Measurements from ENCODE around the gene CBLB.

The CBLB gene

GRCh38 chr3:105802118-105802706 lies 66.6 kb downstream of the CBLB start:
- no peak for DNase-seq
- Histone ChIP-seq H3K4me3 (ENCODE audit: low read depth in 1 of 2, low read length in 2 of 2) (no peak overlapping the region), H4K20me1 (ENCODE audit: insufficient read depth, low read length) (peaks cover 6% of the 10 kb centered on the region; the same call in 1 of the 2 replicates), H3K4me2 (ENCODE audit: insufficient read depth, low read length) (no peak overlapping the region), H3K27me3 (ENCODE audit: insufficient read depth, low read length, poor library complexity) (no peaks in the 10 kb centered on the region), H2AFZ (ENCODE audit: low read depth, low read length) (no peak overlapping the region), H3K9ac (ENCODE audit: low read depth, low read length) (no peak overlapping the region), H3K27ac (ENCODE audit: low read length) (no peak overlapping the region), H3K79me2 (ENCODE audit: insufficient read depth, low read length) (no peaks in the 10 kb centered on the region), H3K9me3 (ENCODE audit: insufficient read depth, low read length, severe bottlenecking) (no peaks in the 10 kb centered on the region), H3K36me3 (ENCODE audit: insufficient read depth, low read length) (no peaks in the 10 kb centered on the region), H3K4me1 (ENCODE audit: insufficient read depth, low read length) (peaks cover 34% of the 10 kb centered on the region)
- TF ChIP-seq, protein P1, sequence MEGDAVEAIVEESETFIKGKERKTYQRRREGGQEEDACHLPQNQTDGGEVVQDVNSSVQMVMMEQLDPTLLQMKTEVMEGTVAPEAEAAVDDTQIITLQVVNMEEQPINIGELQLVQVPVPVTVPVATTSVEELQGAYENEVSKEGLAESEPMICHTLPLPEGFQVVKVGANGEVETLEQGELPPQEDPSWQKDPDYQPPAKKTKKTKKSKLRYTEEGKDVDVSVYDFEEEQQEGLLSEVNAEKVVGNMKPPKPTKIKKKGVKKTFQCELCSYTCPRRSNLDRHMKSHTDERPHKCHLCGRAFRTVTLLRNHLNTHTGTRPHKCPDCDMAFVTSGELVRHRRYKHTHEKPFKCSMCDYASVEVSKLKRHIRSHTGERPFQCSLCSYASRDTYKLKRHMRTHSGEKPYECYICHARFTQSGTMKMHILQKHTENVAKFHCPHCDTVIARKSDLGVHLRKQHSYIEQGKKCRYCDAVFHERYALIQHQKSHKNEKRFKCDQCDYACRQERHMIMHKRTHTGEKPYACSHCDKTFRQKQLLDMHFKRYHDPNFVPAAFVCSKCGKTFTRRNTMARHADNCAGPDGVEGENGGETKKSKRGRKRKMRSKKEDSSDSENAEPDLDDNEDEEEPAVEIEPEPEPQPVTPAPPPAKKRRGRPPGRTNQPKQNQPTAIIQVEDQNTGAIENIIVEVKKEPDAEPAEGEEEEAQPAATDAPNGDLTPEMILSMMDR (IDR thresholded peaks at IDR 0.05; ENCODE audit: borderline replicate concordance, extremely low read depth, low read length, poor library complexity, severe bottlenecking), result no peak
- no peak for TF ChIP-seq EZH2 (IDR thresholded peaks at IDR 0.05; ENCODE audit: borderline replicate concordance, low read depth, low read length, severe bottlenecking)
- no peak for ATAC-seq (ENCODE audit: insufficient read depth, low read depth)

GRCh38 chr3:105801397-105801796 lies 67.4 kb downstream of the CBLB start:
- no peak overlapping the region for H2AFZ ChIP-seq (ENCODE audit: low read depth, low read length)
- H3K36me3 ChIP-seq (ENCODE audit: insufficient read depth, low read length), result no peaks in the 10 kb centered on the region
- no peak overlapping the region for H3K4me2 ChIP-seq (ENCODE audit: insufficient read depth, low read length)
- no peaks in the 10 kb centered on the region for H3K9me3 ChIP-seq (ENCODE audit: insufficient read depth, low read length, severe bottlenecking)
- peaks cover 6% of the 10 kb centered on the region; the same call in 1 of the 2 replicates for H4K20me1 ChIP-seq (ENCODE audit: insufficient read depth, low read length)
- H3K27ac ChIP-seq (ENCODE audit: low read length), result no peak overlapping the region
- DNase-seq (no peak), ATAC-seq (ENCODE audit: insufficient read depth, low read depth) (no peak)
- no peak overlapping the region for H3K4me3 ChIP-seq (ENCODE audit: low read depth in 1 of 2, low read length in 2 of 2)
- peaks cover 26% of the 10 kb centered on the region for H3K4me1 ChIP-seq (ENCODE audit: insufficient read depth, low read length)
- no peaks in the 10 kb centered on the region for H3K27me3 ChIP-seq (ENCODE audit: insufficient read depth, low read length, poor library complexity)
- no peak overlapping the region for H3K9ac ChIP-seq (ENCODE audit: low read depth, low read length)
- no peaks in the 10 kb centered on the region for H3K79me2 ChIP-seq (ENCODE audit: insufficient read depth, low read length)
- TF ChIP-seq, protein P1 (IDR thresholded peaks at IDR 0.05; ENCODE audit: borderline replicate concordance, extremely low read depth, low read length, poor library complexity, severe bottlenecking), result no peak
- TF ChIP-seq EZH2 (IDR thresholded peaks at IDR 0.05; ENCODE audit: borderline replicate concordance, low read depth, low read length, severe bottlenecking), result no peak

- H3K9me3 ChIP-seq (ENCODE audit: insufficient read depth, low read length, severe bottlenecking), result no peaks in the 10 kb centered on the region
- ATAC-seq (ENCODE audit: insufficient read depth, low read depth), result no peak
- peaks cover 19% of the 10 kb centered on the region for H3K4me1 ChIP-seq (ENCODE audit: insufficient read depth, low read length)
- DNase-seq, result no peak
- no peak overlapping the region for H3K4me2 ChIP-seq (ENCODE audit: insufficient read depth, low read length)
- H3K79me2 ChIP-seq (ENCODE audit: insufficient read depth, low read length), result no peaks in the 10 kb centered on the region
- no peak overlapping the region for H3K9ac ChIP-seq (ENCODE audit: low read depth, low read length)
- H3K4me3 ChIP-seq (ENCODE audit: low read depth in 1 of 2, low read length in 2 of 2), result no peak overlapping the region
- no peak overlapping the region for H2AFZ ChIP-seq (ENCODE audit: low read depth, low read length)
- TF ChIP-seq, protein P1 (IDR thresholded peaks at IDR 0.05; ENCODE audit: borderline replicate concordance, extremely low read depth, low read length, poor library complexity, severe bottlenecking), result no peak
- TF ChIP-seq EZH2 (IDR thresholded peaks at IDR 0.05; ENCODE audit: borderline replicate concordance, low read depth, low read length, severe bottlenecking), result no peak
- no peak overlapping the region for H3K27ac ChIP-seq (ENCODE audit: low read length)
- no peaks in the 10 kb centered on the region for H3K36me3 ChIP-seq (ENCODE audit: insufficient read depth, low read length)
- no peaks in the 10 kb centered on the region for H3K27me3 ChIP-seq (ENCODE audit: insufficient read depth, low read length, poor library complexity)
- H4K20me1 ChIP-seq (ENCODE audit: insufficient read depth, low read length), result peaks cover 6% of the 10 kb centered on the region; the same call in 1 of the 2 replicates
These were observed 68.5 kb downstream of the CBLB start for GRCh38 chr3:105800320-105800719.
